Natural killer cell treated with Interleukin-12 subunit alpha and Interleukin-12 subunit beta and Interleukin-15 and Interleukin-18, amount 100 ng/mL, for 72 hours (primary cell): Measurements from ENCODE around the gene PCBP3. TPM values are rescaled to one million over a fixed set of nuclear protein-coding genes. Genes with fewer than 3 reads are reported as not detected.
A peak's percentile ranks its signal among the peaks of the same experiment; 100 is the strongest.
"Not testable (repeated sequence)": the region's sequence is repeated elsewhere in the genome, so short reads cannot be mapped to it uniquely, and the experiment has no call there.

Experiments used
- ATAC-seq, 2 donors: fragments of 150-1000 bp; cut with Tn5 transposase in 1 of 2; sonication (Bioruptor Pico), chemical (Tn5 transposase) in 1 of 2; 2 replicates each; pipeline ENCODE4 v1.10.0; 2021
- DNase-seq: peaks from one replicate; pipeline ENCODE4 v3.0.0; 2022; ENCODE audit warnings: low spot score
- H3K27ac Mint-ChIP-seq, 2 donors: 1 replicate in 1 of 2; 2 replicates in 1 of 2; pipeline ENCODE4 v1.8.0; 2022; ENCODE audit warnings: mixed read lengths in 2 of 2, mild to moderate bottlenecking in 1 of 2, moderate library complexity in 1 of 2
- H3K27me3 Mint-ChIP-seq, 2 donors: 1 replicate in 1 of 2; 2 replicates in 1 of 2; pipeline ENCODE4 v1.8.0; 2022; ENCODE audit warnings: mixed read lengths in 2 of 2
- H3K36me3 Mint-ChIP-seq: one replicate; pipeline ENCODE4 v1.8.0; 2022; ENCODE audit warnings: mixed read lengths
- H3K4me1 Mint-ChIP-seq, 2 donors: 1 replicate in 1 of 2; 2 replicates in 1 of 2; pipeline ENCODE4 v1.8.0; 2022; ENCODE audit warnings: low read depth in 2 of 2, mixed read lengths in 2 of 2, mild to moderate bottlenecking in 1 of 2
- H3K4me3 Mint-ChIP-seq: one replicate; pipeline ENCODE4 v1.8.0; 2022; ENCODE audit warnings: mixed read lengths
- H3K9me3 Mint-ChIP-seq: 2 replicates; pipeline ENCODE4 v1.8.0; 2022; ENCODE audit warnings: mixed read lengths
- total RNA-seq, 2 donors: library from RNA; stranded (reverse); gene quantifications; one replicate each; pipeline ENCODE4 v1.2.3, GENCODE V29; 2022

PCBP3 gene
- total RNA-seq, 2 donors from 2014 or later: 0.43 to 1.4 TPM

DNA sequence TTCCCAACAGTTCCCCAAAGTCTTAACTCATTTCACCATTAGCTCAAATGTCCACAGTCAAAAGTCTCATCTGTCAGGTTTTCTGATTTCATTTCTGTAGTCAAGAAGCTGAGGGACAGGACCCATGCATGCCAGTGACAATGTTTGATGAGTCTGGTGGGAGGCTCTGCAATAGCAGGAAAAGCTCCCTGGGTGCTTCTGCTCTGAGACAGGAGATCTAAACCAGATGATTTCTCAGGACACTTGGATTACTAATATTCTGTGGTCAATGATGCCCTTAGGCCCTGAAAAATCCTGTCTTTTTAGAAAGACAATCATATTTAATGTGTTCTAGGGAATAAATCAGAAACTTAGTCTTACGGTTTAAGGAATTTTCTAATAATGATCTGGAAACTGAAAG lies 56.4 kb downstream of the PCBP3 start:
- Mint-ChIP-seq H3K4me1 (peaks cover 0 to 8% of the 10 kb centered on the region in 2 donors), H3K4me3 (no peak overlapping the region), H3K27ac (no peak overlapping the region), H3K27me3 (peaks cover 14 to 15% of the 10 kb centered on the region in 2 donors), H3K36me3 (no peaks in the 10 kb centered on the region), H3K9me3 (no peaks in the 10 kb centered on the region)
- ATAC-seq (no peak), DNase-seq (no peak)

DNA sequence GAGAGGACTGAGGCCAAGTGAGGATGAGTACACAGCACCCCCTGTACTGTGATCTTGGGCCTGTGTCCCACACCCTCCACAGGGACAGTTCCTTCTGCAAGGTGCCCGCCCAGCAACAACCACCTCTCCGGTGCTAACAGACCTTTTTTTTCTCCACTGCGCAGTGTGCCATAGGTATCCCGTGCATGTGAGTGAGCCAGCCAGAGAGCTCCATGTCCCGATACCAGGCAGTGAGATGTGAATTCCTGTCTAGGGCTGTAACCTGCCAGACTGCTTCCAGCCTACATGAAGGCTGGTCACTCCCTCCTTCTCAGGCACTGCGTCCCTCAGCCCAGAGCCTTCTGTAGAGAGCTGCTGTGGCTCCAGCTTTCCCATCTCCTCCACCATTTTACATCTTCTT lies 56.9 kb downstream of the PCBP3 start:
- Mint-ChIP-seq H3K27me3 (peaks cover 14 to 15% of the 10 kb centered on the region in 2 donors), H3K9me3 (no peaks in the 10 kb centered on the region), H3K4me1 (peaks cover 0 to 8% of the 10 kb centered on the region in 2 donors), H3K36me3 (no peaks in the 10 kb centered on the region), H3K27ac (no peak overlapping the region), H3K4me3 (no peak overlapping the region)
- DNase-seq (no peak), ATAC-seq (no peak)

DNA sequence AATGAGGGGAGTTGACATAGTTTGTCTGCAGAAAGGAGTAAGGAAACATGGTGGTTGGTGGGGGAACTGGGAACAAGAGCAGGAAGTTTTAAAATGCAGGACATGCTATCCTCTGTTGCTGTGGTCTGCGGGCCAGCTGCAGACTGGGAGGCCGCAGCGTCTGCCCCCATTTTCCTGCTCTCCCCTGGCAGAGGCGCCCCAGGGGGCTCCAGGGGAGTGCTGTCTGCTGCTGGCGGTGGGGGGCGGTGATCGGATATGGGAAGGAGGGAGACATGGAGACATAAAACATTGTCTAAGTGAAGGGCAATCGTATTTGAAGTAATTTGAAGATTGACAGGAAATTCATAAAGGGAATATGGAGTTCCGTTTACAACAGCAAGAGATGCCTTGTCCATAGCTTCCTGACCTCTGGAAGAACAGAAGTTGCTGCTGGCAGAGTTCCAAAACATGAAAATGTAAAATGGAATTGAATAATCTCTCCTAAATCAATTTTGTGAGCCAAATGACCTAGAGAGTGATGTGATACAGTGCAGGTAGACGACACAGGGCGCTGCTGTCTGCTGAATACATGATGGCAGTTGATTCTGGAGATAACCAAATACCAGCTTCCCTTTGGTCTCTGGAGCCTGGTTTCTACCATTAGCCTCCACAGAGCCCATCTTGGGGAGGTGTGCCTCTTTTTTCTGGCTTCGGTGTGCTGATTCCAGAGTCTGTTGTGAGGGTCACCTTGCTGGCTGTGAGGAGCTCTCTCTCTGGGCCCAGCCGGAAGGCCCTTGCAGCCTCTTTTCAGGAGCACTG lies 61.0 kb downstream of the PCBP3 start:
- no peak overlapping the region for H3K4me3 Mint-ChIP-seq
- H3K9me3 Mint-ChIP-seq: no peaks in the 10 kb centered on the region
- peaks cover 0 to 3% of the 10 kb centered on the region in 2 donors for H3K4me1 Mint-ChIP-seq
- H3K36me3 Mint-ChIP-seq: no peaks in the 10 kb centered on the region
- DNase-seq: no peak
- ATAC-seq: no peak
- peaks cover 14 to 15% of the 10 kb centered on the region in 2 donors for H3K27me3 Mint-ChIP-seq
- no peak overlapping the region for H3K27ac Mint-ChIP-seq

DNA sequence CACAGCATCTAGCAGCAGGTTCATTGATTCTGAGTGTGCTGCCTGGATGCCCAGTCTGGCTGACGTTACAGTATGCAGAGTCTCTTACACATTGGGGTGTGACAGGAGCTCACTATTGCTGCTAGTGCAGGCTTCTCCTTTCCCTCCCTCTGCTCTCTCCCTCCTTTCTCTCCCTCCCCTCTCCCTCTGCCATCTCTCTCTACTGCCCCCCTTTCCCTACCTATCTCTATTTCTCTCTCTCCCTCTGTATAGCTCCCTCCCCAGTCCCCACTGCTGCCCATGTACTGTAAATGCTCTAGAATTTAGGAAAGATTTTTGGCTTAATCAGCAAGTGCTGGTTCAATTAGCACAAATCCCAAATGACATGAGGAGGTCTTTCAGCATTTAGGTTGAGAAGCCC lies 62.8 kb downstream of the PCBP3 start:
- peaks cover 3% of the 10 kb centered on the region for H3K9me3 Mint-ChIP-seq

DNA sequence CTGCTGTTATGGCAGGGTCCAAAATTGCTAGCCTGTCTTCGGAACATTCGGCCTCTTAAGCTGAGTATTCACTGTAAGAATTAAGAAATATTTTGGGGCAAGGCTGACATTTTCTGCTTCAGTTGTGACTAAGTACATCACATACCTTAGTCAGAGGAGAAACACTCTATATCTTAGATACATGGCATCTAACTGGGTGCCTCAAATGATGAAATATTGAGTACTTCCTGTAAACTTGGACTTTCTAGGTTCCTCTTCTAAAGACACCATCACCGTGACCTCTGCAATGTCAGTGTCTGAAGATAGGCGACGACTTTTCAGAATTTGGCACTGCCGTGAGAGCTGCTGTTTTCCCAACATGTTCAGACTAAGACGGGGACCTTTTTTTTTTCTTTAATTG lies 65.6 kb downstream of the PCBP3 start:
- no peak overlapping the region for H3K4me3 Mint-ChIP-seq
- no peak overlapping the region for H3K27ac Mint-ChIP-seq
- DNase-seq (no peak), ATAC-seq (no peak)
- peaks cover 8 to 15% of the 10 kb centered on the region in 2 donors for H3K27me3 Mint-ChIP-seq
- no peaks in the 10 kb centered on the region for H3K4me1 Mint-ChIP-seq
- no peaks in the 10 kb centered on the region for H3K36me3 Mint-ChIP-seq
- H3K9me3 Mint-ChIP-seq: peaks cover 8% of the 10 kb centered on the region

More for the DNA sequence above, 62.8 kb downstream of the PCBP3 start:
- no peak for DNase-seq
- no peaks in the 10 kb centered on the region for H3K4me1 Mint-ChIP-seq
- no peak overlapping the region for H3K4me3 Mint-ChIP-seq
- no peak overlapping the region for H3K27ac Mint-ChIP-seq
- H3K36me3 Mint-ChIP-seq: no peaks in the 10 kb centered on the region
- H3K27me3 Mint-ChIP-seq: peaks cover 14 to 15% of the 10 kb centered on the region in 2 donors
- ATAC-seq: no peak

DNA sequence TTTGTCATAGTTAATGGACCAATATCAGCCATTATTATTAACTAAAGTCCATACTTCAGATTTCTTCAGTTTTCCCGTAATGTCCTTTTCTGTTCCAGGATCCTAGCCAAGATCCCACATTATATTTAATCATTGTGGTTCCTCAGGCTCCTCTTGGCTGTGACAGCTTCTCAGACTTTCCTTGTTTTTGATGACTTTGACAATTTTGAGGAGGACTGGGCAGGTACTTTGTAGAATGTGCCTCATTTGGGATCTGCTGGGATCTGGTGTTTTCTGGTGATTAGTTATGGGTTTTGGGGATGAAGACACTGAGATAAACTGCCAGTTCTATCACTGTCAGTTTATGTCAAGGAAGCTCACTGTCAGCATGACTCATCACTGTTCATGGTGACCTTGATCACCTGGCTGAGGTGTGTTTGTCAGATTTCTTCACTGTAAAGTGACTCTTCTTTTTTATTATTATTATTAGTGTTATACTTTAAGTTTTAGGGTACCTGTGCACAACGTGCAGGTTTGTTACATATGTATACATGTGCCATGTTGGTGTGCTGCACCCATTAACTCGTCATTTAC lies 66.3 kb downstream of the PCBP3 start:
- no peaks in the 10 kb centered on the region for H3K36me3 Mint-ChIP-seq

DNA sequence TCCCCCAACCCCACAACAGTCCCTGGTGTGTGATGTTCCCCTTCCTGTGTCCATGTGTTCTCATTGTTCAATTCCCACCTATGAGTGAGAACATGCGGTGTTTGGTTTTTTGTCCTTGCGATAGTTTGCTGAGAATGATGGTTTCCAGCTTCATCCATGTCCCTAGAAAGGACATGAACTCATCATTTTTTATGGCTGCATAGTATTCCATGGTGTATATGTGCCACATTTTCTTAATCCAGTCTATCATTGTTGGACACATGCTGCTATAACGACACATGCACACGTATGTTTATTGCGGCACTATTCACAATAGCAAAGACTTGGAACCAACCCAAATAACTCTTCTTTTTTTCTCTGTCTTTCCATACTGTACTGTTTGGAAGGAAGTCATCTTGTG lies 66.8 kb downstream of the PCBP3 start:
- not testable (repeated sequence) for H3K27ac Mint-ChIP-seq, H3K4me3 Mint-ChIP-seq, ATAC-seq, DNase-seq, H3K9me3 Mint-ChIP-seq, H3K36me3 Mint-ChIP-seq, H3K4me1 Mint-ChIP-seq
- H3K27me3 Mint-ChIP-seq: peaks cover 9 to 14% of the 10 kb centered on the region in 2 donors

More for the DNA sequence above, 66.3 kb downstream of the PCBP3 start:
- peaks cover 8% of the 10 kb centered on the region for H3K9me3 Mint-ChIP-seq
- H3K27me3 Mint-ChIP-seq: peaks cover 7 to 14% of the 10 kb centered on the region in 2 donors
- DNase-seq: no peak
- H3K27ac Mint-ChIP-seq: no peak overlapping the region
- no peaks in the 10 kb centered on the region for H3K4me1 Mint-ChIP-seq
- ATAC-seq: no peak
- no peak overlapping the region for H3K4me3 Mint-ChIP-seq

DNA sequence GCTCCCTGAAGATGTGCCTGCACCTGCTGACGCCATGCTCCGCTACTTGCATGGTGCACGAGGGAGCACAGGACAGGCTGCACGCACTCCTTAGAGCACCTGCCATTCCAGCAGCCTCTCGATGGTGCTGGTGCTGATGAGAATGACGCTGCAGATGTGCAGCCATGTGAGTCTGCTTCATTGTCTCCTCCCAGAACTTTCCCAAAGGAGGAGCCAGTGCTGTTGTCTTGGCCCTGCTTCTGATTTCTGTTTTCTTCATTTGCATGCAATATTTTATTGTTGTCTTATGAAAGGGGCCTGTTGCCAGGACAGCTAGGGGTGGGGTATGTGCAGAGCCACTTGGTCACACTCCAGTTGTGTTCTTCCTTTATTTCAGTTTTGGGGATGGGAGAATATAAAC lies 70.1 kb downstream of the PCBP3 start:
- Mint-ChIP-seq H3K36me3 (no peaks in the 10 kb centered on the region), H3K4me3 (no peak overlapping the region), H3K9me3 (peaks cover 8% of the 10 kb centered on the region), H3K4me1 (no peaks in the 10 kb centered on the region), H3K27me3 (peaks cover 17 to 38% of the 10 kb centered on the region in 2 donors), H3K27ac (no peak overlapping the region)
- no peak for DNase-seq
- peak in 1 of 2 donors; percentile 31 for ATAC-seq

DNA sequence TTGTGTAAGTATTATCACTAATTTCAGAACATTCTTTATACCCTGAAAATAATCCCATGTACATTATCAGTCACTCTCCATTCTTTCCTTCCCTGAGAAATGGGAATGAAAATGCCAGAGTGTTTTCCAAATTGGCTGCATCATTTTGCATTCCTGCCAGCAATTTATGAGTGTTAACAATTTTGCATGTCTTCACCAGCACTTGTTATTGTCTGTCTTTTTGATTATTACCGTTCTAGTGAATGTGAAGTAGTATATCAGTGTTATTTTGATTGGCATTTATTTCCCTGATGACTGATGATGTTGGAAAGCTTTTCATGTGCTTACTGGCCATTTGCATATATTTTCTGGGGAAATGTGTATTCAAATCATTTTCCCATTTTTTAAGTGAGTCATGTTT lies 71.9 kb downstream of the PCBP3 start:
- DNase-seq: no peak
- Mint-ChIP-seq H3K4me3 (no peak overlapping the region), H3K4me1 (no peaks in the 10 kb centered on the region), H3K9me3 (peaks cover 7% of the 10 kb centered on the region), H3K27me3 (peaks cover 23 to 43% of the 10 kb centered on the region in 2 donors), H3K36me3 (no peaks in the 10 kb centered on the region), H3K27ac (no peak overlapping the region)
- no peak for ATAC-seq

DNA sequence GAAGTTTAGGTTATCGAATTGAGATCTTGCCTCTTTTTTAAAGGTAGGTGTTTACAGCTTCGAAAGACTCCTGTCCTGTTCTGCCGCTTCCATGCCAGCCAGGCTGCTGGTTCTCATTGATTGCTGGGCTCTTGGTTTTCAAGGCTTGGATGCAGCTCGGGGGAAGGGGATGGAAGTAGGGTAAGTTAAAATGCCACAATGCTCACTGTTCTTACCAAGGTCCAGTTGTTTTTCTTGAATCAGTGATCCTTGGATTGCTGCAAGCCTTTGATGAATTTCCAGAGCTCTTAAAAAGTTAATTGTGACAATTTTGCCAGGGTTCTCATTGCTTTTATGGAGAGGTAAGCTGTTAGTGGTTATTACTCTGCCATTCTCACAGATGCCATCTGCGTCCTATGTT lies 74.9 kb downstream of the PCBP3 start:
- H3K4me1 Mint-ChIP-seq: no peaks in the 10 kb centered on the region
- peaks cover 3% of the 10 kb centered on the region for H3K9me3 Mint-ChIP-seq
- no peak overlapping the region for H3K27ac Mint-ChIP-seq
- DNase-seq (no peak), ATAC-seq (no peak)
- peaks cover 18 to 43% of the 10 kb centered on the region in 2 donors for H3K27me3 Mint-ChIP-seq
- no peak overlapping the region for H3K4me3 Mint-ChIP-seq
- no peaks in the 10 kb centered on the region for H3K36me3 Mint-ChIP-seq

DNA sequence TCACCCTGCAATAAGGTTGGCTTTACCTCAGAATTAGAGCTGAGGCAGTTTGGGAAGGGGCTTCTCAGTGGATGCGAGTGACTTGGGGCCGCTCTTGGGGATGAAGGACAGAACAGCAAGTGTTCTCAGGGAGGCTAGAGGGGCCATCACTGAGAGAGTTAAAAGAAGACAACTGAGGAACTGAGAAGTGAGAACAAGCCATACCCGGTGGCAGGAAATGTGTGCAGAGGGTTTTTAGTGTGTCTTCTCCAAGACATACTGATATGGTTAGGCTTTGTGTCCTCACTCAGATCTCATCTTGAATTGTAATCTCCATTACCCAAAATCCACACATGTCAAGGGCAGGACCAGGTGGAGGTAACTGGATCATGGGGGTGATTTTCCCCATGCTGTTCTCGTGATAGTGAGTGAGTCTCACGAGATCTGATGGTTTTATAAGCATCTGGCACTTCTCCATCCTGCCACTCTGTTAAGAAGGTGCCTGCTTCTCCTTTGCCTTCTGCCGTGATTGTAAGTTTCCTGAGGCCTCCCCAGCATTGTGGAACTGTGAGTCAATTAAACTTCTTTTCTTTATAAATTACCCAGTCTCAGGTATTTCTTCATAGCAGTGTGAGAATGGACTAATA lies 75.8 kb downstream of the PCBP3 start:
- Mint-ChIP-seq H3K27me3 (peaks cover 12 to 40% of the 10 kb centered on the region in 2 donors), H3K36me3 (no peaks in the 10 kb centered on the region), H3K27ac (no peak overlapping the region), H3K4me3 (no peak overlapping the region), H3K9me3 (no peaks in the 10 kb centered on the region), H3K4me1 (peaks cover 0 to 1% of the 10 kb centered on the region in 2 donors)
- ATAC-seq (no peak), DNase-seq (no peak)

DNA sequence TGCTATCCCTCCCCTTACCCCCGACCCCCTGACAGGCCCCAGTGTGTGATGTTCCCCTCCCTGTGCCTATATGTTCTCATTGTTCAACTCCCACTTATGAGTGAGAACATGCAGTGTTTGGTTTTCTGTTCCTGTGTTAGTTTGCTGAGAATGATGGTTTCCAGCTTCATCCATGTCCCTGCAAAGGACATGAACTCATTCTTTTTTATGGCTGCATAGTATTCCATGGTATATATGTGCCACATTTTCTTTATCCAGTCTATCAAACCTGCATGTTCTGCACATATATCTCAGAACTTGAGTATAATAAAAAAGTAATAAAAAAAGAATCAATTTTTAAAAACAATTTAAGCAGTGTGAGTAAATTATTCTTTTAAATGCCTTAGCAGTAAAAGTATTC lies 76.7 kb downstream of the PCBP3 start:
- H3K4me3 Mint-ChIP-seq, H3K36me3 Mint-ChIP-seq, DNase-seq, H3K9me3 Mint-ChIP-seq, H3K4me1 Mint-ChIP-seq, H3K27ac Mint-ChIP-seq, ATAC-seq: not testable (repeated sequence)
- peaks cover 12 to 44% of the 10 kb centered on the region in 2 donors for H3K27me3 Mint-ChIP-seq

DNA sequence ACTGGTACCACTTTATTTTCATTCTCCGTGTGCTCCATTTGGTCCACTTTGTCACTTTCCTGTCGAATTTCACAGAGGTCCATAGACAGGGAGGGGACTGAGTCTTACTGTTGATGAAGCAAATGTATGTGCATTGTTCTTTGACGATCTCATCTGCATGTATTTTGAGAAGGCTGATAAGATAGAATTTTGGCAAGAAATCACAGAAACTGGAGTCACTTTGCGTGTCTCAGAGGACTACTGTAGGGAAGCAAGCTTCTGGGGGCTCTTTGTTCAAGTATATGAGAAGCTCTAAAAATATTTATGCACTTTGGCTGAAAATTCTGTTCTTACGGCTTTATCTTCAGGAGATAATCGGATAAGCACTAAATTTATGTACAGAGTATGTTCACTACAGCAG lies 78.1 kb downstream of the PCBP3 start:
- Mint-ChIP-seq H3K27me3 (peaks cover 12 to 30% of the 10 kb centered on the region in 2 donors), H3K36me3 (no peaks in the 10 kb centered on the region)

More for the DNA sequence above, 78.1 kb downstream of the PCBP3 start:
- H3K4me3 Mint-ChIP-seq: no peak overlapping the region
- peaks cover 0 to 3% of the 10 kb centered on the region in 2 donors for H3K4me1 Mint-ChIP-seq
- ATAC-seq: no peak
- no peak overlapping the region for H3K27ac Mint-ChIP-seq
- no peaks in the 10 kb centered on the region for H3K9me3 Mint-ChIP-seq
- DNase-seq: no peak
